HepG2 (cell line): ENCODE results near the gene HSD17B8. TPM values are rescaled to one million over a fixed set of nuclear protein-coding genes. Genes with fewer than 3 reads are reported as not detected.

Experiments
- AGO1 ChIP-seq: fragments of 200-400 bp; formaldehyde crosslinking; IDR thresholded peaks from 2 replicates; pipeline ENCODE4 v1.6.1; 2017; ENCODE audit warnings: mild to moderate bottlenecking, low read depth, low read length, moderate library complexity; ENCODE audit not compliant: poor library complexity, severe bottlenecking
- KDM4B ChIP-seq: sonication (generic); formaldehyde crosslinking; IDR thresholded peaks from 2 replicates; pipeline ENCODE4 v1.4.0; 2020; ENCODE audit warnings: missing genetic modification reagents
- MEIS2 ChIP-seq: sonication (generic); formaldehyde crosslinking; IDR thresholded peaks from 2 replicates; pipeline ENCODE4 v1.9.0; 2021; ENCODE audit warnings: mild to moderate bottlenecking, missing genetic modification reagents
- NCOA1 ChIP-seq: sonication (generic); formaldehyde crosslinking; IDR thresholded peaks from 2 replicates; pipeline ENCODE4 v1.9.0; 2021; ENCODE audit warnings: missing genetic modification reagents
- NR1H2 ChIP-seq: sonication (generic); formaldehyde crosslinking; IDR thresholded peaks from 2 replicates; pipeline ENCODE4 v1.8.1; 2022; ENCODE audit warnings: low read depth, missing genetic modification reagents, borderline replicate concordance
- SIX4 ChIP-seq: sonication (generic); formaldehyde crosslinking; IDR thresholded peaks from 2 replicates; pipeline ENCODE4 v1.4.0; 2020; ENCODE audit warnings: missing genetic modification reagents
- ZBTB42 ChIP-seq: sonication (generic); formaldehyde crosslinking; IDR thresholded peaks from 2 replicates; pipeline ENCODE4 v1.5.0; 2020; ENCODE audit warnings: mild to moderate bottlenecking, missing genetic modification reagents
- ZNF296 ChIP-seq: sonication (generic); formaldehyde crosslinking; conservative IDR thresholded peaks from 2 replicates; pipeline ENCODE4 v1.5.0; 2020; ENCODE audit warnings: mild to moderate bottlenecking, missing genetic modification reagents
- ZNF543 ChIP-seq: sonication (generic); formaldehyde crosslinking; IDR thresholded peaks from 2 replicates; pipeline ENCODE4 v1.4.0; 2020; ENCODE audit warnings: mild to moderate bottlenecking, missing genetic modification reagents
- ZNF552 ChIP-seq: sonication (generic); formaldehyde crosslinking; IDR thresholded peaks from 2 replicates; pipeline ENCODE4 v1.9.0; 2022; ENCODE audit warnings: missing genetic modification reagents, mild to moderate bottlenecking, borderline replicate concordance
- ZNF878 ChIP-seq: sonication (generic); formaldehyde crosslinking; IDR thresholded peaks from 2 replicates; pipeline ENCODE4 v1.8.1; 2023; ENCODE audit warnings: mild to moderate bottlenecking, missing genetic modification reagents, moderate library complexity
- ZNF879 ChIP-seq: sonication (generic); formaldehyde crosslinking; IDR thresholded peaks from 2 replicates; pipeline ENCODE4 v1.8.1; 2023; ENCODE audit warnings: missing genetic modification reagents
- polyA plus RNA-seq, 8 experiments: library from polyadenylated mRNA; depleted of rRNA in 3 of 8; stranded (reverse) in 7 of 8; unstranded in 1 of 8; fragments of >200 nt; fragmentation: Illumina TruSeq in 4 of 8; extraction: Trizol in 4 of 8; gene quantifications; 2 replicates each; pipeline versions ENCODE4 v1.2.1 to v1.2.3, GENCODE V29; 2011 to 2016; ENCODE audit warnings: low read depth in 4 of 8, missing spikeins in 1 of 8, mixed read lengths in 1 of 8; ENCODE audit not compliant: insufficient read depth in 1 of 8
- total RNA-seq, 5 experiments: library from RNA; depleted of rRNA; stranded (reverse); fragments of >200 nt; fragmentation: Illumina TruSeq; extraction: Trizol; gene quantifications; 2 replicates each; pipeline ENCODE4 v1.2.3, GENCODE V29; 2016; ENCODE audit warnings: low read depth in 1 of 5
- TF ChIP-seq, protein P1 (sequence below): conservative IDR thresholded peaks from 2 replicates; pipeline ENCODE4 v1.6.1; 2018; ENCODE audit warnings: missing genetic modification reagents
- TF ChIP-seq, protein P2 (sequence below): sonication (generic); formaldehyde crosslinking; conservative IDR thresholded peaks from 2 replicates; pipeline ENCODE4 v1.4.0; 2020; ENCODE audit warnings: missing genetic modification reagents
- TF ChIP-seq, protein P3 (sequence below), 2 experiments: IDR thresholded peaks; 2 replicates each; pipeline ENCODE4 v1.6.1; 2011 to 2012; ENCODE audit warnings: low read length in 2 of 2, borderline replicate concordance in 1 of 2, low read depth in 1 of 2, mild to moderate bottlenecking in 1 of 2, moderate library complexity in 1 of 2
- TF ChIP-seq, protein P4 (sequence below): sonication (generic); formaldehyde crosslinking; IDR thresholded peaks from 2 replicates; pipeline ENCODE4 v1.4.0; 2020; ENCODE audit warnings: missing genetic modification reagents
- TF ChIP-seq, protein P5 (sequence below): sonication (generic); formaldehyde crosslinking; IDR thresholded peaks from 2 replicates; pipeline ENCODE4 v1.5.1; 2020; ENCODE audit warnings: missing genetic modification reagents, mild to moderate bottlenecking, borderline replicate concordance

The HSD17B8 gene
- total and polyA plus RNA-seq, 2 of the 13 experiments (the other 11 are each of a cell fraction or from before 2014, with no cell fraction given), result 12.6 to 20.1 TPM

DNA sequence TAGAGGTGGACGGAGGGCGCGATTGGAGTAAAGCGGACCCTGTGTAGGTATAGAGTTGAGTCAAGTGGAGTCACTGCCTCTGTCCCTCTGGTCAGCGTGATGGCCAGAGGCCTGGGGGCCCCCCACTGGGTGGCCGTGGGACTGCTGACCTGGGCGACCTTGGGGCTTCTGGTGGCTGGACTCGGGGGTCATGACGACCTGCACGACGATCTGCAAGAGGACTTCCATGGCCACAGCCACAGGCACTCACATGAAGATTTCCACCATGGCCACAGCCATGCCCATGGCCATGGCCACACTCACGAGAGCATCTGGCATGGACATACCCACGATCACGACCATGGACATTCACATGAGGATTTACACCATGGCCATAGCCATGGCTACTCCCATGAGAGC, 3.3 kb upstream of the HSD17B8 start (continued):
- TF ChIP-seq, protein P1, sequence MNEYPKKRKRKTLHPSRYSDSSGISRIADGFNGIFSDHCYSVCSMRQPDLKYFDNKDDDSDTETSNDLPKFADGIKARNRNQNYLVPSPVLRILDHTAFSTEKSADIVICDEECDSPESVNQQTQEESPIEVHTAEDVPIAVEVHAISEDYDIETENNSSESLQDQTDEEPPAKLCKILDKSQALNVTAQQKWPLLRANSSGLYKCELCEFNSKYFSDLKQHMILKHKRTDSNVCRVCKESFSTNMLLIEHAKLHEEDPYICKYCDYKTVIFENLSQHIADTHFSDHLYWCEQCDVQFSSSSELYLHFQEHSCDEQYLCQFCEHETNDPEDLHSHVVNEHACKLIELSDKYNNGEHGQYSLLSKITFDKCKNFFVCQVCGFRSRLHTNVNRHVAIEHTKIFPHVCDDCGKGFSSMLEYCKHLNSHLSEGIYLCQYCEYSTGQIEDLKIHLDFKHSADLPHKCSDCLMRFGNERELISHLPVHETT (CRISPR knock-in tag), result no peak
- no peak for TF ChIP-seq NR1H2 (CRISPR knock-in tag)
- no peak for TF ChIP-seq AGO1
- TF ChIP-seq, protein P2, sequence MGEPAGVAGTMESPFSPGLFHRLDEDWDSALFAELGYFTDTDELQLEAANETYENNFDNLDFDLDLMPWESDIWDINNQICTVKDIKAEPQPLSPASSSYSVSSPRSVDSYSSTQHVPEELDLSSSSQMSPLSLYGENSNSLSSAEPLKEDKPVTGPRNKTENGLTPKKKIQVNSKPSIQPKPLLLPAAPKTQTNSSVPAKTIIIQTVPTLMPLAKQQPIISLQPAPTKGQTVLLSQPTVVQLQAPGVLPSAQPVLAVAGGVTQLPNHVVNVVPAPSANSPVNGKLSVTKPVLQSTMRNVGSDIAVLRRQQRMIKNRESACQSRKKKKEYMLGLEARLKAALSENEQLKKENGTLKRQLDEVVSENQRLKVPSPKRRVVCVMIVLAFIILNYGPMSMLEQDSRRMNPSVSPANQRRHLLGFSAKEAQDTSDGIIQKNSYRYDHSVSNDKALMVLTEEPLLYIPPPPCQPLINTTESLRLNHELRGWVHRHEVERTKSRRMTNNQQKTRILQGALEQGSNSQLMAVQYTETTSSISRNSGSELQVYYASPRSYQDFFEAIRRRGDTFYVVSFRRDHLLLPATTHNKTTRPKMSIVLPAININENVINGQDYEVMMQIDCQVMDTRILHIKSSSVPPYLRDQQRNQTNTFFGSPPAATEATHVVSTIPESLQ (CRISPR knock-in tag), result no peak
- peak; percentile 97 for TF ChIP-seq ZNF296 (CRISPR knock-in tag)
- TF ChIP-seq, protein P3, sequence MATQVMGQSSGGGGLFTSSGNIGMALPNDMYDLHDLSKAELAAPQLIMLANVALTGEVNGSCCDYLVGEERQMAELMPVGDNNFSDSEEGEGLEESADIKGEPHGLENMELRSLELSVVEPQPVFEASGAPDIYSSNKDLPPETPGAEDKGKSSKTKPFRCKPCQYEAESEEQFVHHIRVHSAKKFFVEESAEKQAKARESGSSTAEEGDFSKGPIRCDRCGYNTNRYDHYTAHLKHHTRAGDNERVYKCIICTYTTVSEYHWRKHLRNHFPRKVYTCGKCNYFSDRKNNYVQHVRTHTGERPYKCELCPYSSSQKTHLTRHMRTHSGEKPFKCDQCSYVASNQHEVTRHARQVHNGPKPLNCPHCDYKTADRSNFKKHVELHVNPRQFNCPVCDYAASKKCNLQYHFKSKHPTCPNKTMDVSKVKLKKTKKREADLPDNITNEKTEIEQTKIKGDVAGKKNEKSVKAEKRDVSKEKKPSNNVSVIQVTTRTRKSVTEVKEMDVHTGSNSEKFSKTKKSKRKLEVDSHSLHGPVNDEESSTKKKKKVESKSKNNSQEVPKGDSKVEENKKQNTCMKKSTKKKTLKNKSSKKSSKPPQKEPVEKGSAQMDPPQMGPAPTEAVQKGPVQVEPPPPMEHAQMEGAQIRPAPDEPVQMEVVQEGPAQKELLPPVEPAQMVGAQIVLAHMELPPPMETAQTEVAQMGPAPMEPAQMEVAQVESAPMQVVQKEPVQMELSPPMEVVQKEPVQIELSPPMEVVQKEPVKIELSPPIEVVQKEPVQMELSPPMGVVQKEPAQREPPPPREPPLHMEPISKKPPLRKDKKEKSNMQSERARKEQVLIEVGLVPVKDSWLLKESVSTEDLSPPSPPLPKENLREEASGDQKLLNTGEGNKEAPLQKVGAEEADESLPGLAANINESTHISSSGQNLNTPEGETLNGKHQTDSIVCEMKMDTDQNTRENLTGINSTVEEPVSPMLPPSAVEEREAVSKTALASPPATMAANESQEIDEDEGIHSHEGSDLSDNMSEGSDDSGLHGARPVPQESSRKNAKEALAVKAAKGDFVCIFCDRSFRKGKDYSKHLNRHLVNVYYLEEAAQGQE (IDR thresholded peaks at IDR 0.05; ENCODE audit: borderline replicate concordance in 1 of 2, low read depth in 1 of 2, low read length in 2 of 2), result no peak
- no peak for TF ChIP-seq ZBTB42 (CRISPR knock-in tag)
- TF ChIP-seq, protein P4, sequence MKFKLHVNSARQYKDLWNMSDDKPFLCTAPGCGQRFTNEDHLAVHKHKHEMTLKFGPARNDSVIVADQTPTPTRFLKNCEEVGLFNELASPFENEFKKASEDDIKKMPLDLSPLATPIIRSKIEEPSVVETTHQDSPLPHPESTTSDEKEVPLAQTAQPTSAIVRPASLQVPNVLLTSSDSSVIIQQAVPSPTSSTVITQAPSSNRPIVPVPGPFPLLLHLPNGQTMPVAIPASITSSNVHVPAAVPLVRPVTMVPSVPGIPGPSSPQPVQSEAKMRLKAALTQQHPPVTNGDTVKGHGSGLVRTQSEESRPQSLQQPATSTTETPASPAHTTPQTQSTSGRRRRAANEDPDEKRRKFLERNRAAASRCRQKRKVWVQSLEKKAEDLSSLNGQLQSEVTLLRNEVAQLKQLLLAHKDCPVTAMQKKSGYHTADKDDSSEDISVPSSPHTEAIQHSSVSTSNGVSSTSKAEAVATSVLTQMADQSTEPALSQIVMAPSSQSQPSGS (CRISPR knock-in tag), result no peak
- TF ChIP-seq SIX4 (CRISPR knock-in tag), result 0 out of 2 replicates have a peak, but pooled peaks have one; percentile 4
- TF ChIP-seq KDM4B (CRISPR knock-in tag), result 0 out of 2 replicates have a peak, but pooled peaks have one; percentile 4
- no peak for TF ChIP-seq ZNF543 (CRISPR knock-in tag)
- TF ChIP-seq, protein P5, sequence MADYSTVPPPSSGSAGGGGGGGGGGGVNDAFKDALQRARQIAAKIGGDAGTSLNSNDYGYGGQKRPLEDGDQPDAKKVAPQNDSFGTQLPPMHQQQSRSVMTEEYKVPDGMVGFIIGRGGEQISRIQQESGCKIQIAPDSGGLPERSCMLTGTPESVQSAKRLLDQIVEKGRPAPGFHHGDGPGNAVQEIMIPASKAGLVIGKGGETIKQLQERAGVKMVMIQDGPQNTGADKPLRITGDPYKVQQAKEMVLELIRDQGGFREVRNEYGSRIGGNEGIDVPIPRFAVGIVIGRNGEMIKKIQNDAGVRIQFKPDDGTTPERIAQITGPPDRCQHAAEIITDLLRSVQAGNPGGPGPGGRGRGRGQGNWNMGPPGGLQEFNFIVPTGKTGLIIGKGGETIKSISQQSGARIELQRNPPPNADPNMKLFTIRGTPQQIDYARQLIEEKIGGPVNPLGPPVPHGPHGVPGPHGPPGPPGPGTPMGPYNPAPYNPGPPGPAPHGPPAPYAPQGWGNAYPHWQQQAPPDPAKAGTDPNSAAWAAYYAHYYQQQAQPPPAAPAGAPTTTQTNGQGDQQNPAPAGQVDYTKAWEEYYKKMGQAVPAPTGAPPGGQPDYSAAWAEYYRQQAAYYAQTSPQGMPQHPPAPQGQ (CRISPR knock-in tag), result no peak
- TF ChIP-seq NCOA1, result 0 out of 2 replicates have a peak, but pooled peaks have one; percentile 51
- TF ChIP-seq ZNF552 (CRISPR knock-in tag), result no peak
- no peak for TF ChIP-seq MEIS2
- no peak for TF ChIP-seq ZNF879
- 0 out of 2 replicates have a peak, but pooled peaks have one; percentile 22 for TF ChIP-seq ZNF878 (CRISPR knock-in tag)
